ENCODE data around the gene SNTB2.
"Not testable (repeated sequence)": the region's sequence is repeated elsewhere in the genome, so short reads cannot be mapped to it uniquely, and the experiment has no call there.

Gene SNTB2

DNA sequence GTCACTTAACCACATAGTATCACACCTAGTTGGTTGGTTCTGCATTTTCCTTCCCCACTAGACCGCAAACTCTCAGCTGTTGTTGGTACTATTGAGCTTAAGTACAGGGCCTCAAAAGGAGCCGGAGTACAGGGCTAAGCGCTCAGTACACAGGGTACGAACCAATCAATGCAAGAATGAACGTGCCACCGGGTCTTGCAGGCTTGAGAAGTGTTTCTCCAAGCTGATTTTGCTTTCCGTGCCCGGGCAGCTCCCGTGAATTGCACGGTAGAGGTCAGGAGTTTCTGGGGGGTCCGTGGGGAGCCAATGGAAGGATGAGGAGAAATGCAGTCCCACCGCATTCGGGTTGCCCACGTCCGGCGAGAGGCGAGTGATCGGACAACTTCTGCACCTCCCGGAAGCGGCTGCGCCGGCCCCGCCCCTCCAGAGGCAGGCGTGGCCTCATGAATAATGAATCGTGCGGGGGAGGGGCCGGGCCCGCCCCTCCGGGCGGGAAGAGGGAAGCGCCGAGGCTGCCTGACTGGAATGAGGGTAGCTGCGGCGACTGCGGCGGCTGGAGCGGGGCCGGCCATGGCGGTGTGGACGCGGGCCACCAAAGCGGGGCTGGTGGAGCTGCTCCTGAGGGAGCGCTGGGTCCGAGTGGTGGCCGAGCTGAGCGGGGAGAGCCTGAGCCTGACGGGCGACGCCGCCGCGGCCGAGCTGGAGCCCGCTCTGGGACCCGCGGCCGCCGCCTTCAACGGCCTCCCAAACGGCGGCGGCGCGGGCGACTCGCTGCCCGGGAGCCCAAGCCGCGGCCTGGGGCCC lies at the start of gene SNTB2:
SNTB2 (plus strand) TSS at position 523 of the 804 bp plus-strand sequence; CDS start at position 526, 3 bp downstream.
- H3K4me3 ChIP-seq (ENCODE audit: low read depth in 1 of 2, low read length in 2 of 2): peak within 1 kb of the TSS; percentile 45 to 95
- H3K36me3 ChIP-seq (ENCODE audit: insufficient read depth, low read length): no peaks in the 10 kb centered on the region
- no peaks in the 10 kb centered on the region for H3K27me3 ChIP-seq (ENCODE audit: control insufficient read depth in 1 of 2, insufficient read depth in 2 of 2, low read length in 2 of 2)
- peak within 1 kb of the TSS; percentile 84 for H3K27ac ChIP-seq (ENCODE audit: low read depth, low read length)
- H3K9me3 ChIP-seq (ENCODE audit: low read length): no peaks in the 10 kb centered on the region
- peaks cover 32% of the 10 kb centered on the region for H3K4me1 ChIP-seq (ENCODE audit: insufficient read depth, low read length)
- H3K9ac ChIP-seq (ENCODE audit: low read length): peak within 1 kb of the TSS; percentile 61

DNA sequence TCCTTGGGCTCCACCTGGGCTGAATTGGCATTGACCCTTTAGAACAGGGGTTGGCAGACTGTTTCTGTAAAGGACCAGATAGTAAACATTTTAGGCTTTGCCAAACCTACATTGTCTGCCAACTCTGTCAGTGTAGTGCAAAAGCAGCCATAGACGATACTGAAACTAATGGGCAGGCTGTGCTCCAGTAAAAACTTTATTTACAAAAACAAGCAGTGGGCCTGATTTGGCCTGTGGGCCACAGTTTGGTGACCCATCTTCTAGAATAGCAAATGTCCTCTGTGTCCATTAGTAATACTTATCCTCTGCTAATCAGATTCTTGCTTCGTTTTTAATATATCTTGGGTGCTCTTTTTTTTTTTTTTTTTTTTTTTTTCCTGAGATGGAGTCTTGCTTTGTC lies 48.4 kb upstream of the SNTB2 start:
- H3K4me3 ChIP-seq (ENCODE audit: low read depth in 1 of 2, low read length in 2 of 2): no peak overlapping the region

GRCh38 chr16:69139464-69139863 lies 47.5 kb upstream of the SNTB2 start:
- not testable (repeated sequence) for H3K4me1 ChIP-seq (ENCODE audit: insufficient read depth, low read length); H3K9me3 ChIP-seq (ENCODE audit: low read length); H3K27ac ChIP-seq (ENCODE audit: low read depth, low read length); H3K9ac ChIP-seq (ENCODE audit: low read length); H3K4me3 ChIP-seq (ENCODE audit: low read depth in 1 of 2, low read length in 2 of 2); H3K27me3 ChIP-seq (ENCODE audit: control insufficient read depth in 1 of 2, insufficient read depth in 2 of 2, low read length in 2 of 2)
- H3K36me3 ChIP-seq (ENCODE audit: insufficient read depth, low read length): peaks cover 52% of the 10 kb centered on the region

More for the DNA sequence above, 48.4 kb upstream of the SNTB2 start:
- Histone ChIP-seq H3K9ac (ENCODE audit: low read length) (no peak overlapping the region), H3K36me3 (ENCODE audit: insufficient read depth, low read length) (peaks cover 49% of the 10 kb centered on the region), H3K27me3 (ENCODE audit: control insufficient read depth in 1 of 2, insufficient read depth in 2 of 2, low read length in 2 of 2) (no peaks in the 10 kb centered on the region), H3K9me3 (ENCODE audit: low read length) (no peaks in the 10 kb centered on the region), H3K4me1 (ENCODE audit: insufficient read depth, low read length) (peaks cover 1% of the 10 kb centered on the region), H3K27ac (ENCODE audit: low read depth, low read length) (no peak overlapping the region)

DNA sequence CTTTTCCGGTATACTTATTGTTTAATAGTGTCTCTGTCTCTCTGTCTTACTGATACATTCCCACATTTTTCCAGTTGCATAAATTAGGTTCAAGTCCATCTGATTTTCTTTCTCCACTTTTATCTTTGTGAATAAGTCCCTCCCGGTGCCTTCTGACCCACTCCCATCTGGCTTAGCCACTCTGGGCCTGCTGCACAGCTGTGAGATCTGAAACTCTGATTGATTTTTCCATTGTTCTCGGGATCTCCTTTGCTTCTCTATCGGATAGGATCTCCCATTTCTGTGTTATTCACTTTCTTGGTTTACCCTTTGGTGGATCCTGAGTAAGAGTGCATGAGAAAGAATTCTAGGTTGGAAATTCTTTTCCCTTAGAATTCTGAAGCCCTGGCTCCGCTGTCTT lies 46.0 kb upstream of the SNTB2 start:
- peaks cover 57% of the 10 kb centered on the region for H3K36me3 ChIP-seq (ENCODE audit: insufficient read depth, low read length)
- H3K4me3 ChIP-seq (ENCODE audit: low read depth in 1 of 2, low read length in 2 of 2): no peak overlapping the region
- no peaks in the 10 kb centered on the region for H3K9me3 ChIP-seq (ENCODE audit: low read length)
- no peaks in the 10 kb centered on the region for H3K4me1 ChIP-seq (ENCODE audit: insufficient read depth, low read length)
- no peak overlapping the region for H3K9ac ChIP-seq (ENCODE audit: low read length)
- no peaks in the 10 kb centered on the region for H3K27me3 ChIP-seq (ENCODE audit: control insufficient read depth in 1 of 2, insufficient read depth in 2 of 2, low read length in 2 of 2)
- H3K27ac ChIP-seq (ENCODE audit: low read depth, low read length): no peak overlapping the region

DNA sequence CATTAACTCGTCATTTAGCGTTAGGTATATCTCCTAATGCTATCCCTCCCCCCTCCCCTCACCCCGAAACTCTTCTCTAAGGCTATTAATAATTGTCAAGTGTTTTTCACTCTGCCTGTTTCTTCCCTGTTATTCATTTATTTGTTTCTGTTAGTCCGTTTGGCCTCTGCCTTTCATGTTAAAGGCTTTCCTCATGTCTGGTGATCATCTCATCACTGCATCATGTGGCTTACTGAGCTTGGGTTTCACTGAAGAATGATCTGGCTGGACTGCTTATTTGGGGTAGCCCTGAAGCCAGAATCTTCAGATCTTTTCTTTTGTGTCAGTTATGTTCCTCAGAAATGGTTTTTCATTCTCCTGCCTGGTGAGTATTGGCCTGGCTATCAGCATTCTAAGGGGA lies 45.0 kb upstream of the SNTB2 start:
- Histone ChIP-seq H3K4me3 (ENCODE audit: low read depth in 1 of 2, low read length in 2 of 2) (no peak overlapping the region), H3K36me3 (ENCODE audit: insufficient read depth, low read length) (peaks cover 55% of the 10 kb centered on the region), H3K4me1 (ENCODE audit: insufficient read depth, low read length) (no peaks in the 10 kb centered on the region), H3K27ac (ENCODE audit: low read depth, low read length) (no peak overlapping the region), H3K9ac (ENCODE audit: low read length) (no peak overlapping the region), H3K27me3 (ENCODE audit: control insufficient read depth in 1 of 2, insufficient read depth in 2 of 2, low read length in 2 of 2) (no peaks in the 10 kb centered on the region), H3K9me3 (ENCODE audit: low read length) (no peaks in the 10 kb centered on the region)

GRCh38 chr16:69143116-69143515 lies 43.8 kb upstream of the SNTB2 start:
- Histone ChIP-seq H3K27me3 (ENCODE audit: control insufficient read depth in 1 of 2, insufficient read depth in 2 of 2, low read length in 2 of 2) (no peaks in the 10 kb centered on the region), H3K4me1 (ENCODE audit: insufficient read depth, low read length) (no peaks in the 10 kb centered on the region), H3K9ac (ENCODE audit: low read length) (no peak overlapping the region), H3K36me3 (ENCODE audit: insufficient read depth, low read length) (peaks cover 46% of the 10 kb centered on the region), H3K27ac (ENCODE audit: low read depth, low read length) (no peak overlapping the region), H3K9me3 (ENCODE audit: low read length) (no peaks in the 10 kb centered on the region), H3K4me3 (ENCODE audit: low read depth in 1 of 2, low read length in 2 of 2) (no peak overlapping the region)

DNA sequence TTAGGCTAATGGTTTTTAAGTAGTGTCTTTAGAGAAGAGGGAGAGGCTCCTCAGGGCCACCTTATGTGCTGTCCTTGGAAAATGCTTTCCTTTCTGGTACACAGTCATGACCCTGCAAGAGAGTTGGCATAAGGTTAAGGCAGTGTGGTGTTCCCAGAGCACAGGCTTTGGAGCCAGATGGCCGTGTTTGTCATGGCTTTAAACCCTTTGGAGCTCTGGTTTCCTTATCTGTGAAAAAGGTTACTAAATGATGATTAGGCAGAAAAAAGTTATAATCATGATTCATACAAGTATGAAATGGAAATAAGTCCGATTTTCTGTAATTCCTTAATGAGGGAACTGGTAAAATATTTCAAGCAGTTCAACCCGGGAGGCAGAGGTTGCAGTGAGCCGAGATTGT lies 41.3 kb upstream of the SNTB2 start:
- no peak overlapping the region for H3K4me3 ChIP-seq (ENCODE audit: low read depth in 1 of 2, low read length in 2 of 2)
- H3K27me3 ChIP-seq (ENCODE audit: control insufficient read depth in 1 of 2, insufficient read depth in 2 of 2, low read length in 2 of 2): no peaks in the 10 kb centered on the region
- peaks cover 34% of the 10 kb centered on the region for H3K36me3 ChIP-seq (ENCODE audit: insufficient read depth, low read length)
- no peaks in the 10 kb centered on the region for H3K4me1 ChIP-seq (ENCODE audit: insufficient read depth, low read length)
- no peaks in the 10 kb centered on the region for H3K9me3 ChIP-seq (ENCODE audit: low read length)
- no peak overlapping the region for H3K27ac ChIP-seq (ENCODE audit: low read depth, low read length)
- no peak overlapping the region for H3K9ac ChIP-seq (ENCODE audit: low read length)

- not testable (repeated sequence) for H3K9me3 ChIP-seq (ENCODE audit: low read length); H3K4me1 ChIP-seq (ENCODE audit: insufficient read depth, low read length); H3K9ac ChIP-seq (ENCODE audit: low read length); H3K4me3 ChIP-seq (ENCODE audit: low read depth in 1 of 2, low read length in 2 of 2); H3K27me3 ChIP-seq (ENCODE audit: control insufficient read depth in 1 of 2, insufficient read depth in 2 of 2, low read length in 2 of 2); H3K27ac ChIP-seq (ENCODE audit: low read depth, low read length)
- peaks cover 38% of the 10 kb centered on the region for H3K36me3 ChIP-seq (ENCODE audit: insufficient read depth, low read length)
Measured at GRCh38 chr16:69149621-69150020, 37.3 kb upstream of the SNTB2 start.

DNA sequence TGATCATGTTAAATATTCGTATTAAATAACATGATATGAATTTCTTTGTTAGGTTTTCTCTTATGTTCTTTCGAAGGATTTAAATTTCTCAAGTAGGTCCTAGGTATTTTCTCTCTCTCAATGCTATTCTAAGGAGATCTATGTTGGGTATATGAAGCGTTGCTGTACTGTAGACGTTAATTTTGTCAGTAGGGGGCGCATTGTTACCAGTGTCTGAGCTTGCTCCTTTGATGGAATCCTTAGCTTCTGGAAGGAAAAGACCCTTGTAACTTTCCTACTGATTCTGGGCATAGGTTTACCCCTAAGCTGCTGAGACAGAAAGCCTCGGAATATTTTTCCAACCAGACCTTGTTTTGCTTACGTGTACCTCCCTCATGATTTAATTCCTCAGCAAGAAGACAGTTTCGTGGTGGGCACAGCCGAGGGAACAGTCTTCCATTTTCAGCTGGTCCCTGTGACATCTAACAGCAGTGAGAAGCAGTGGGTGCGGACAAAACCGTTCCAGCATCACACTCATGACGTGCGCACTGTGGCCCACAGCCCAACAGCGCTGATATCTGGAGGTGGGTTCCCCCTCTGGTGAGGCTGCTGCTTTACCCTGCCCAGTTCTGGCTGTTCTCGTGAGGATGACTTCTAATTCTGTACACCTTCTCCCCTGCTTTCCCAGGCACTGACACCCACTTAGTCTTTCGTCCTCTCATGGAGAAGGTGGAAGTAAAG lies 36.7 kb upstream of the SNTB2 start:
- Histone ChIP-seq H3K27me3 (ENCODE audit: control insufficient read depth in 1 of 2, insufficient read depth in 2 of 2, low read length in 2 of 2) (no peaks in the 10 kb centered on the region), H3K4me1 (ENCODE audit: insufficient read depth, low read length) (no peaks in the 10 kb centered on the region), H3K27ac (ENCODE audit: low read depth, low read length) (no peak overlapping the region), H3K4me3 (ENCODE audit: low read depth in 1 of 2, low read length in 2 of 2) (no peak overlapping the region), H3K9me3 (ENCODE audit: low read length) (no peaks in the 10 kb centered on the region), H3K9ac (ENCODE audit: low read length) (no peak overlapping the region), H3K36me3 (ENCODE audit: insufficient read depth, low read length) (peaks cover 36% of the 10 kb centered on the region)

DNA sequence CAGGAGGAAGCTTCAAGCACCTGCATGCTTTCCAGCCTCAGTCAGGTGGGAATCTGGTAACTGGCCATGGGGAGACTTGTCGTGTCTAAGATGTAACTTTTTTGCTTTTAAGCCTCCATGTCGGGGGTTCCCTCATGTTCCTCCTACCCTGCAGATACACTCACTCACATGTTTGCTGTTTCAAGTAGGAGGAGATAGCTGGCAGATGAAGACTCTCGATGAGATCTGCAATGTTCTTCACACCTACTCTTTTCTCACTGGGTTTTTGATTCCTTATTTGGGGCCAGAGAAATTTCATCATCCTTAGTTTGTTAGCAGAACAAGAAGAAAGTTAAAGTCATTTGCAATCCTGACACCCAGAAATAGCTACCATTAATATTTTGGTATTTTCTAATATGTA lies 29.8 kb upstream of the SNTB2 start:
- peaks cover 55% of the 10 kb centered on the region for H3K36me3 ChIP-seq (ENCODE audit: insufficient read depth, low read length)
- no peaks in the 10 kb centered on the region for H3K4me1 ChIP-seq (ENCODE audit: insufficient read depth, low read length)
- H3K9ac ChIP-seq (ENCODE audit: low read length): no peak overlapping the region

GRCh38 chr16:69160192-69160591 lies 26.8 kb upstream of the SNTB2 start:
- Histone ChIP-seq H3K9me3 (ENCODE audit: low read length) (no peaks in the 10 kb centered on the region), H3K9ac (ENCODE audit: low read length) (no peak overlapping the region), H3K4me1 (ENCODE audit: insufficient read depth, low read length) (no peaks in the 10 kb centered on the region), H3K27me3 (ENCODE audit: control insufficient read depth in 1 of 2, insufficient read depth in 2 of 2, low read length in 2 of 2) (no peaks in the 10 kb centered on the region), H3K36me3 (ENCODE audit: insufficient read depth, low read length) (peaks cover 48% of the 10 kb centered on the region), H3K27ac (ENCODE audit: low read depth, low read length) (no peak overlapping the region), H3K4me3 (ENCODE audit: low read depth in 1 of 2, low read length in 2 of 2) (no peak overlapping the region)

More for the DNA sequence above, 29.8 kb upstream of the SNTB2 start:
- Histone ChIP-seq H3K4me3 (ENCODE audit: low read depth in 1 of 2, low read length in 2 of 2) (no peak overlapping the region), H3K27ac (ENCODE audit: low read depth, low read length) (no peak overlapping the region), H3K27me3 (ENCODE audit: control insufficient read depth in 1 of 2, insufficient read depth in 2 of 2, low read length in 2 of 2) (no peaks in the 10 kb centered on the region), H3K9me3 (ENCODE audit: low read length) (no peaks in the 10 kb centered on the region)
